ENCODE results near the gene COPZ1. TPM values are rescaled to one million over a fixed set of nuclear protein-coding genes. Genes with fewer than 3 reads are reported as not detected.

The COPZ1 gene
- total RNA-seq, 1 donor from 2014 or later = 196 TPM

DNA sequence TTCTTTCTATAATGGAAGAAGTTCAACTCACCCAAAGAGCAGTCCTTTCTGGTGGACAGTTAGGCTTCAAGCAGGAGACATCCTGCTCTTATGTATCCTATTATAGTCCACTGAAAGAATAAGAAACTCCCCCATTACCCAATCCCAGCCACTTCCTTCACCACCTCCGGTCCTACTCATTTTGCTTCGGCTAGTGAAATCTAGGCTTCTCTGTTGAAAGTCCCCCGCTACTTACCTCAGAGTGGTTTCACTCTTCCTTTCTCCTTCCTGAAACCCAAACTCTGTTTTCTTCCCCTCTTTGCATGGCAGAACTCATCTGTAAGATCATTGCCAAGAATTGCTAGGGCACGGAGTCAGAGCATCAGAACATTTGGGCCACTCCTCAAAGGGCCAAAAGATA, 39.5 kb downstream of the COPZ1 start, which contains the start of gene GPR84:
GPR84 (minus strand) TSS at position 74 of the 400 bp plus-strand sequence. CDS start 635 bp downstream, outside the sequence.
- TF ChIP-seq, protein P1, sequence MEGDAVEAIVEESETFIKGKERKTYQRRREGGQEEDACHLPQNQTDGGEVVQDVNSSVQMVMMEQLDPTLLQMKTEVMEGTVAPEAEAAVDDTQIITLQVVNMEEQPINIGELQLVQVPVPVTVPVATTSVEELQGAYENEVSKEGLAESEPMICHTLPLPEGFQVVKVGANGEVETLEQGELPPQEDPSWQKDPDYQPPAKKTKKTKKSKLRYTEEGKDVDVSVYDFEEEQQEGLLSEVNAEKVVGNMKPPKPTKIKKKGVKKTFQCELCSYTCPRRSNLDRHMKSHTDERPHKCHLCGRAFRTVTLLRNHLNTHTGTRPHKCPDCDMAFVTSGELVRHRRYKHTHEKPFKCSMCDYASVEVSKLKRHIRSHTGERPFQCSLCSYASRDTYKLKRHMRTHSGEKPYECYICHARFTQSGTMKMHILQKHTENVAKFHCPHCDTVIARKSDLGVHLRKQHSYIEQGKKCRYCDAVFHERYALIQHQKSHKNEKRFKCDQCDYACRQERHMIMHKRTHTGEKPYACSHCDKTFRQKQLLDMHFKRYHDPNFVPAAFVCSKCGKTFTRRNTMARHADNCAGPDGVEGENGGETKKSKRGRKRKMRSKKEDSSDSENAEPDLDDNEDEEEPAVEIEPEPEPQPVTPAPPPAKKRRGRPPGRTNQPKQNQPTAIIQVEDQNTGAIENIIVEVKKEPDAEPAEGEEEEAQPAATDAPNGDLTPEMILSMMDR (conservative IDR thresholded peaks at IDR 0.05) = no peak
- H3K36me3 Mint-ChIP-seq = no peaks in the 10 kb centered on the region
- no peak for DNase-seq (ENCODE audit: extremely low spot score, unreplicated experiment)
- H3K4me3 Mint-ChIP-seq = no peak within 1 kb of the TSS
- peaks cover 32% of the 10 kb centered on the region for H3K4me1 Mint-ChIP-seq (ENCODE audit: unreplicated experiment)
- H3K27me3 Mint-ChIP-seq = peaks cover 20% of the 10 kb centered on the region
- H3K27ac Mint-ChIP-seq = no peak within 1 kb of the TSS
- no peaks in the 10 kb centered on the region for H3K9me3 Mint-ChIP-seq

DNA sequence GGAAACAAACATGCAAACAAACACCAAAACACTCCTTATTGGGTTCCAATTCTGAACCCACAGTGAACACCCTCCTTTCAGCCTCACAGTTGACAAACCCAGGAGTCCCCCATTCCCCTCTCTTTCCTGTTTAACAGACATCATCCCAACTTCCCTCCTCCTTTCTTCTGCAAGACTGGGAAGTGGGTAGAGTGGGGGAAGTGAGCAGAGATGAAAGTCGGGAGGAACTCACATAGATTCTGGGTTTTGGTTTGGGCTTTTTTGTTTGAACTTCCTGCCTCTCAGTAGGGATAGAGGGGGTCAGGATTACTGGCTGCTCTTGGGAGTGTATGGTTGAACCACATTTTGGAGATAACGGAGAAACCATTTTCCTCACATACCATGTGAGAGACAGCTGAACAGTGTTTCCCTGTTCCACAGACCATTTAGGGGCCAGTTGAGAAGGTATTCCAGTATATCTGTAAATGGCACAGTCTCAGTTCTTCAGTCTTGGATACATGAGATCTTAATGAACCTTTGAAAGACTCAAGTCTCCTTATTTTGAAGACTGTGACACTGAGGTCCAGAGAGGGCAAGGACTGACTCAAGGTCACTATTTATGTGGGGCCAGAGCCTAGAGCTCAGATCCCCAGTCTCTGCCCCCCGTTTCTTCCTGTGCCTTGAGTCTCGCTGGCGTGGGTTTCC, 43.2 kb downstream of the COPZ1 start:
- Mint-ChIP-seq H3K4me1 (ENCODE audit: unreplicated experiment) (peaks cover 39% of the 10 kb centered on the region), H3K4me3 (peak overlapping the region; percentile 73), H3K36me3 (peaks cover 4% of the 10 kb centered on the region), H3K9me3 (no peaks in the 10 kb centered on the region), H3K27me3 (peaks cover 20% of the 10 kb centered on the region), H3K27ac (peak overlapping the region; percentile 66)
- TF ChIP-seq, protein P1 (conservative IDR thresholded peaks at IDR 0.05) = no peak
- DNase-seq (ENCODE audit: extremely low spot score, unreplicated experiment) = no peak

DNA sequence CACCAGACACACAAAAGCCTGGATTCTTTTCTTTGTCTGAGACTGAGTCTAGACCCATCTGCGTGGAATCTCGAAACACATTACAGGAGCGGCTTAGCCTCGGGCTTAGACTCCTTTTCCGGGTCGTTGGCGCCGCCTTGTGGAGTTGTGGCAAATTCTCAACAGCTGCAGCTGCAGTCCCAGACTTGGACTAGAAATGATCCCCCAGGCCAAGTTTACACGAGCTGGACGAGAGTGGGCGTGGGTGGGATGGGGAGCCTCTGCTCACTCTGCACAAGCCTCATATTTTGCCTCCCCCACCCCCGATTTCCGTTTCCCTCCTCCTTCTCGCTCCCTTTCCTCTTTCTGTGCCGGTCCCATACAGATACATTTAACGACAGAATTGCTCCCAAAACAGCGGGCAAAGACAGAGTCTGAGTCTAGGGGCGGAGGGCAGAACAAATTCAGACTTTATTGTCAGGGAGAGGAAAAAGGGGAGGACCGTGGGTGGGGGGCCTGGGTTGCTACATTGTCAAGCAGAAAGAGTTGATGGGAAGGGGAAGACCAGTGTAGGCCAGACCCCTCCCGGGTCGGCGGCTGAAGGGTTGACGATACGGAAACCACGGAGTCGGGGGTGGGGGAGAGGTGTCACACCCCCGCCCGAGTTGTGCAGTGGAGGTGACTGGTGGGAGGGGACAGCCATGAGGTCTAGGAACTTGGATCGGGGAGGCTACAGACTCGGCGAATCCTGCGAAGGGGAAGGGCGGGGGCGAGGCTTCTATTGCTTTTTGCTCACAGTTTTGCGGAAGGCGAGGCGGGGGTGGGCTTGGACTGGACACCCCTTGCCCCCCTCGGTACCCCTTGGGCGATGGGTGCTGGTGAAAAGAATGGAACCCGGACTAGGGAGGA, 44.0 kb downstream of the COPZ1 start:
- Mint-ChIP-seq H3K27me3 (peaks cover 15% of the 10 kb centered on the region), H3K27ac (peak overlapping the region; percentile 66), H3K36me3 (peaks cover 4% of the 10 kb centered on the region), H3K4me1 (ENCODE audit: unreplicated experiment) (peaks cover 39% of the 10 kb centered on the region), H3K9me3 (no peaks in the 10 kb centered on the region), H3K4me3 (peak overlapping the region; percentile 73)
- TF ChIP-seq, protein P1 (conservative IDR thresholded peaks at IDR 0.05) = peak; percentile 89
- DNase-seq (ENCODE audit: extremely low spot score, unreplicated experiment) = peak; percentile 92

DNA sequence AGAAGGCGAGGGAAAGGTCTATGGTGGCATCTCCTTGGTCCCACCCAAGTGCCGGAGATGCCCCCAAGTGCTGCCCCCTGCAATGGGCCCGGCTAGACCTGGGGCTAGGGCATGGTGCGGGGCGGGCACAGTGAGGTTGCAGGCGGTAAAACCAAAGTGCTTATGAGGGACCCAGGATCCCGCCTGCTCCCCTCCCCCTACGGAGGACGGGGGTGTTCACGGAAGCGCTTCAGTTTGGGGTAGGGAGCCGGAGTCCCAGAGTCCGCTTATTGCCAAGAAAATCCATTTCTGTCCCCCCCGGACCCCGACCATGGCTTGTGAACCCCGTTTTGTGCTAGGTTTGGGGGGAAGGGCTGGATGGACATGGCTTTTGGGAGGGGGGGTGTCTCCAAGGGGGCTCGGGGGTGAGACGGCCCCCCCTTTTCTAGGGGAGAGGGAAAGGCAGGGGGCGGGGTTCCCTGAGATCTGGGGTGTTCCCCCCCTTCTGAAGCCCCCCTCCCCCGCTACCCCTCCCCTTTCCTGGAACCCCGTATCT, 44.7 kb downstream of the COPZ1 start:
- H3K9me3 Mint-ChIP-seq = no peaks in the 10 kb centered on the region
- TF ChIP-seq, protein P1 (conservative IDR thresholded peaks at IDR 0.05) = no peak
- DNase-seq (ENCODE audit: extremely low spot score, unreplicated experiment) = no peak
- H3K27ac Mint-ChIP-seq = no peak overlapping the region
- H3K27me3 Mint-ChIP-seq = peaks cover 8% of the 10 kb centered on the region
- H3K4me1 Mint-ChIP-seq (ENCODE audit: unreplicated experiment) = peaks cover 39% of the 10 kb centered on the region
- peak overlapping the region; percentile 73 for H3K4me3 Mint-ChIP-seq
- peaks cover 4% of the 10 kb centered on the region for H3K36me3 Mint-ChIP-seq

DNA sequence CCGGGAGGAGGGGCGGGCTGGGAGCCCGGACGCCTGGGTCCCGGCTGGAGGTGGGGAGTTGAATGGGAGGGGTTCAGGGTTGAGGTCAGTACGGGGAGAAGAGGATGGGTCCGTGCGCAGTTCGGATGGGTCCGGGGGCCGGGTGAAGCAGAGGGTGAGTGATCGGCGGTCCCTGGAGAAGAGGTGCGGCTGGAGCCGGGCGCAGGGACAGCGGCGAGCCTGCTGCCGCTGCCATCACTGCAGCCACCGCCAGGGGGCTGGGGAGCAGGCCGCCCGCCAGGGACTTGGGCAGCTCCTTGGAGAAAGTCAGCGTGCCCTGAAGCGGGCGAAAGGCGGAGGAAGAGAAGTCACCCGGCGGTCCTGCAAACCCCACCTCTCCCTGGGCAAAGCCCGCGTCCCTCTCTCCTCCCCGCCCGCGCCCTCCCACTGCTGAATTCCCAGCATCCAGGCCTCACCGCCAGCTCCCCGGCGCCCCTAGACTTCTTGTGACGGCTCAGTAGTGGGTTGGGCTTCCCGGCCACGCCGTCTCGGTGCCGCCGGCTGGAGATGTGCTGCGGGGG, 45.3 kb downstream of the COPZ1 start:
- Mint-ChIP-seq H3K27ac (no peak overlapping the region), H3K36me3 (peaks cover 4% of the 10 kb centered on the region), H3K4me3 (peak overlapping the region; percentile 70), H3K4me1 (ENCODE audit: unreplicated experiment) (peaks cover 39% of the 10 kb centered on the region), H3K9me3 (no peaks in the 10 kb centered on the region), H3K27me3 (peaks cover 5% of the 10 kb centered on the region)
- DNase-seq (ENCODE audit: extremely low spot score, unreplicated experiment) = peak; percentile 86
- TF ChIP-seq, protein P1 (conservative IDR thresholded peaks at IDR 0.05) = peak; percentile 98
